Adrenal gland (tissue), 12 donors: ENCODE measurements around the gene ZC3H12A. TPM values are rescaled to one million over a fixed set of nuclear protein-coding genes. Genes with fewer than 3 reads are reported as not detected.
A peak's percentile ranks its signal among the peaks of the same experiment; 100 is the strongest.

ENCODE experiments used
- DNase-seq, 7 donors: peaks; one replicate each; pipeline ENCODE4 v3.0.0-alpha.2; 2019 to 2020
- H3K27ac ChIP-seq, 5 donors: fragments of 200-600 bp; sonication (generic) in 4 of 5; 1 replicate in 3 of 5; 2 replicates in 2 of 5; pipeline versions ENCODE4 v1.5.1 to v1.8.0; 2016 to 2020; ENCODE audit warnings: mild to moderate bottlenecking in 1 of 5
- H3K27me3 ChIP-seq: fragments of 200-600 bp; 2 replicates; pipeline ENCODE4 v1.8.0; 2021
- H3K36me3 ChIP-seq, 2 donors: fragments of 200-600 bp; replicated peaks in 1 of 2; 1 replicate in 1 of 2; 2 replicates in 1 of 2; pipeline versions ENCODE4 v1.5.1 to v1.8.0; 2018 to 2022
- H3K4me1 ChIP-seq, 2 donors: fragments of 200-600 bp; replicated peaks in 1 of 2; 1 replicate in 1 of 2; 2 replicates in 1 of 2; pipeline versions ENCODE4 v1.5.1 to v1.8.0; 2018 to 2021
- H3K4me3 ChIP-seq, 4 donors: fragments of 200-600 bp; sonication (generic) in 3 of 4; one replicate each; pipeline ENCODE4 v1.5.1; 2016 to 2018
- H3K9me3 ChIP-seq, 3 donors: fragments of 200-600 bp; sonication (generic) in 1 of 3; replicated peaks in 1 of 3; 1 replicate in 2 of 3; 2 replicates in 1 of 3; pipeline versions ENCODE4 v1.5.1 to v1.8.0; 2016 to 2021
- POLR2A ChIP-seq, 2 donors: fragments of 450-650 bp; IDR thresholded peaks; one replicate each; pipeline ENCODE4 v1.6.1; 2017; ENCODE audit warnings: antibody characterized with exemption in 2 of 2, mild to moderate bottlenecking in 2 of 2, moderate library complexity in 1 of 2
- WGBS, 4 donors: extraction: QIAGEN DNeasy Blood & Tissue Kit in 2 of 4; methylation state at CpG; one replicate each; pipeline versions ENCODE4 v1.1.5 to v1.1.7; 2013 to 2017; 5-methylcytosine and 5-hydroxymethylcytosine counted together
- intact Hi-C, 2 donors: fragments of 100-400 bp; cut with DNase I; formaldehyde crosslinking; loops; one replicate each; pipeline versions ENCODE4 v1.14.1 to v1.15.0; 2022 to 2023
- polyA plus RNA-seq, 3 donors: library from polyadenylated mRNA; stranded (reverse); fragments of 200-250 nt in 2 of 3; fragments of 350-450 nt in 1 of 3; fragmentation: Illumina TruSeq in 1 of 3; extraction: RNeasy Lipid Tissue Mini Kit (QIAGEN cat#74804) in 1 of 3; gene quantifications; one replicate each; pipeline ENCODE4 v1.2.3, GENCODE V29; 2013 to 2014
- total RNA-seq, 9 donors: library from RNA; depleted of rRNA in 4 of 9; stranded (reverse); fragments of >200 nt in 4 of 9; fragments of 120-200 nt in 1 of 9; fragmentation: NEBNext Ultra II Directional in 1 of 9; extraction: Animal tissue kit (Norgen Biotek cat#: 25700) in 1 of 9; gene quantifications; one replicate each; pipeline versions ENCODE4 v1.1.0 to v1.2.4, GENCODE V29; 2013 to 2023
- TF ChIP-seq, protein P1 (sequence below), 6 experiments: fragments of 450-650 bp in 4 of 6; fragments of 200-600 bp in 2 of 6; sonication (generic) in 1 of 6; IDR thresholded peaks; 1 replicate in 5 of 6; 2 replicates in 1 of 6; pipeline versions ENCODE4 v1.5.1 to v1.8.0; 2016 to 2021; ENCODE audit warnings: antibody characterized with exemption in 6 of 6, mild to moderate bottlenecking in 2 of 6, moderate library complexity in 1 of 6
- donor health status: healthy with polysubstance abuse.
- donor health status: Bipolar disorder and iron deficiency.
- donor health status: DM: yes; HTN: yes; CAD: no.
- donor health status: DM: no; HTN: no; CAD: no.
- donor health status: DM: no; HTN: no; CAD: no.
- donor health status: DM: yes; HTN: yes; CAD: no.

ZC3H12A gene
- total and polyA plus RNA-seq, 12 donors, result 3.2 to 53.0 (median 17.4) TPM

DNA sequence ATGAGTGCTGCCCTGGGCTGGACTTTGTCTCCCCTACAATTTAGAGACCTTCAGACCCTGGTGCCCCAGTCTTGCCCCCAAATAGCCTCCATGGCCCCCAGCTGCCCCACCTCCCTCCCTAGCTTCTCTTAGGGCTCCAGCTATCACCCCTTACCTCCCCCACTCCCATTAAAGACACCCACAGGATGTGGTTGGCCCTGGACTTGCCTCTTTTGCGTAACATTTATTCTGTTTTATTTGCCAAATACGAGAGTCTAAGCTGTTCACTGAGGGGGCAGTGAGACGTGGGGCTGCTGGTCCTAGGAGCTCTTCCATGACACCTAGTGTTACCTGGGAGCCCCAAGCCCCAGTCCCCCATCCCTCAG, 4.5 kb downstream of the ZC3H12A start:
- Histone ChIP-seq H3K4me3 (peak overlapping the region in 1 of 4 donors; percentile 91), H3K36me3 (peaks cover 0 to 54% of the 10 kb centered on the region in 2 donors), H3K9me3 (no peaks in the 10 kb centered on the region), H3K4me1 (peaks cover 62 to 89% of the 10 kb centered on the region in 2 donors), H3K27ac (peak overlapping the region; percentile 72 to 98 (median 90)), H3K27me3 (no peaks in the 10 kb centered on the region)
- intact Hi-C loops, result no loop called here
- 17 to 31% (median 22%) methylated on average over 3 of the region's 3 CpGs for WGBS, 4 donors
- TF ChIP-seq, protein P1, sequence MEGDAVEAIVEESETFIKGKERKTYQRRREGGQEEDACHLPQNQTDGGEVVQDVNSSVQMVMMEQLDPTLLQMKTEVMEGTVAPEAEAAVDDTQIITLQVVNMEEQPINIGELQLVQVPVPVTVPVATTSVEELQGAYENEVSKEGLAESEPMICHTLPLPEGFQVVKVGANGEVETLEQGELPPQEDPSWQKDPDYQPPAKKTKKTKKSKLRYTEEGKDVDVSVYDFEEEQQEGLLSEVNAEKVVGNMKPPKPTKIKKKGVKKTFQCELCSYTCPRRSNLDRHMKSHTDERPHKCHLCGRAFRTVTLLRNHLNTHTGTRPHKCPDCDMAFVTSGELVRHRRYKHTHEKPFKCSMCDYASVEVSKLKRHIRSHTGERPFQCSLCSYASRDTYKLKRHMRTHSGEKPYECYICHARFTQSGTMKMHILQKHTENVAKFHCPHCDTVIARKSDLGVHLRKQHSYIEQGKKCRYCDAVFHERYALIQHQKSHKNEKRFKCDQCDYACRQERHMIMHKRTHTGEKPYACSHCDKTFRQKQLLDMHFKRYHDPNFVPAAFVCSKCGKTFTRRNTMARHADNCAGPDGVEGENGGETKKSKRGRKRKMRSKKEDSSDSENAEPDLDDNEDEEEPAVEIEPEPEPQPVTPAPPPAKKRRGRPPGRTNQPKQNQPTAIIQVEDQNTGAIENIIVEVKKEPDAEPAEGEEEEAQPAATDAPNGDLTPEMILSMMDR (IDR thresholded peaks at IDR 0.05), result no peak
- no peak for TF ChIP-seq POLR2A (IDR thresholded peaks at IDR 0.05)
- DNase-seq, result peak in 1 of 7 donors; percentile 51

DNA sequence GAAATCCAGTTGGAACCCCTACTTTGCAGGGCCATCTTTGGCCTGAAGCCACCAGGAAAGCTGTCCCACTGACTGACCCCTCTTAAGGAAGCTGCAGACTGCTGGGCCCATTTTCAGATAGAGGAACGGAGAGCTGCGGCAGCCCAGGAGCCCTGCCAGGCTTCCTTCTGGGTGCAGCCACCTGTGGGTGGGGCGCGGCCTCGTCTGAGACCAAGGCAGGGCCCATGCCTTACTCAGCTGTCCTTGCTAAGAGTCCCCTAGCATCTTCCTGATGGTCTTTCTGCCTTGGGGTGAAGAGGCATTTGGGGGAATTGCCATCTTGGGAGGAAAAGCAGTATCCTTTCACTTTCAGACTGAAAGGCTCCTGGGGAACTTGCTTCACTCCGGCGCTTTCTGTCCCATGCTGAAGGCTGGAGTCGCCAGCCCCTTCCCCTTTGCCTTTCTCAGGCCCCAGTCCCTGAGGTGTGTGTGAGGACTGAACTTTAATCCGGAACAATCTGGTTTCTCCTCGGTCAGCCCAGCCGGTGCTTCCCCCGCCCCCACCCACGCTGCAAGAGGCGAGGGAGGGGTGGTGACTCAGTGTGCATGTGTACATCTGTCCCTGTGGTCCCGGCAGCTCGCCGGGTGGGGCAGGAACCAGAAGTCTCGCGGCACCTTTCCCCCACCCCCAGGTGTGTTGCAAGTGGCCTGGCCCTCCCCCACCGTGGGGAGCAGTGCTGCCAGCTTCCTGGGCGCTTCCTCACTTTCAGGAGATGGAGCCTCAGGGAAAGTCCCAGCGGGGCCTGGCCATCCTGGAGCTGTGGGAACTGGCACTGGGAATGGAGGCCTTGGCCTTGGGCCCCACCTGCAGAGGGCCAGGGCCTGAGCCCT, 5.1 kb downstream of the ZC3H12A start:
- TF ChIP-seq, protein P1 (IDR thresholded peaks at IDR 0.05), result no peak
- TF ChIP-seq POLR2A (IDR thresholded peaks at IDR 0.05), result peak in 1 of 2 donors; percentile 33
- Histone ChIP-seq H3K27ac (peak overlapping the region; percentile 72 to 98 (median 90)), H3K36me3 (peaks cover 0 to 56% of the 10 kb centered on the region in 2 donors), H3K9me3 (no peaks in the 10 kb centered on the region), H3K4me3 (peak overlapping the region in 2 of 4 donors; percentile 12 to 46), H3K27me3 (no peaks in the 10 kb centered on the region), H3K4me1 (peaks cover 68 to 93% of the 10 kb centered on the region in 2 donors)
- intact Hi-C loops, result no loop called here
- 11 to 26% (median 14%) methylated on average over 7 to 22 of the region's 22 CpGs for WGBS, 4 donors
- peak; percentile 88 to 95 (median 93) for DNase-seq

DNA sequence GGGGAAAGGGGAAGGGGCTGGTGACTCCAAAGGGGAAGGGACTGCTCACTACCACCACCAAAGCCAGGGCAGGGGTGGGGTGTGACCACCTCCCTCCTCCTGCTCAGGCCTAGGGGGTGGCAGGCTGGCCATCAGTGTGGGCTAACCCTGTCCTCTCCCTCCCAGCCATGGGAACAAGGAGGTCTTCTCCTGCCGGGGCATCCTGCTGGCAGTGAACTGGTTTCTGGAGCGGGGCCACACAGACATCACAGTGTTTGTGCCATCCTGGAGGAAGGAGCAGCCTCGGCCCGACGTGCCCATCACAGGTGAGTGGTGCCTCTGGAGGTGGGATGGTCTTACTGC, 5.7 kb downstream of the ZC3H12A start:
- intact Hi-C loops, result no loop called here
- Histone ChIP-seq H3K9me3 (no peaks in the 10 kb centered on the region), H3K27me3 (no peaks in the 10 kb centered on the region), H3K4me3 (peak overlapping the region in 1 of 4 donors; percentile 46), H3K4me1 (peaks cover 72 to 96% of the 10 kb centered on the region in 2 donors), H3K27ac (peak overlapping the region in 4 of 5 donors; percentile 72 to 98 (median 92)), H3K36me3 (peaks cover 0 to 56% of the 10 kb centered on the region in 2 donors)
- WGBS, 4 donors, result 45 to 62% (median 47%) methylated on average over 4 to 5 of the region's 5 CpGs; no CpG with 5 or more reads in 1 of the 4 donors
- TF ChIP-seq POLR2A (IDR thresholded peaks at IDR 0.05), result no peak
- TF ChIP-seq, protein P1 (IDR thresholded peaks at IDR 0.05), result no peak
- DNase-seq, result peak in 2 of 7 donors; percentile 52 to 54

DNA sequence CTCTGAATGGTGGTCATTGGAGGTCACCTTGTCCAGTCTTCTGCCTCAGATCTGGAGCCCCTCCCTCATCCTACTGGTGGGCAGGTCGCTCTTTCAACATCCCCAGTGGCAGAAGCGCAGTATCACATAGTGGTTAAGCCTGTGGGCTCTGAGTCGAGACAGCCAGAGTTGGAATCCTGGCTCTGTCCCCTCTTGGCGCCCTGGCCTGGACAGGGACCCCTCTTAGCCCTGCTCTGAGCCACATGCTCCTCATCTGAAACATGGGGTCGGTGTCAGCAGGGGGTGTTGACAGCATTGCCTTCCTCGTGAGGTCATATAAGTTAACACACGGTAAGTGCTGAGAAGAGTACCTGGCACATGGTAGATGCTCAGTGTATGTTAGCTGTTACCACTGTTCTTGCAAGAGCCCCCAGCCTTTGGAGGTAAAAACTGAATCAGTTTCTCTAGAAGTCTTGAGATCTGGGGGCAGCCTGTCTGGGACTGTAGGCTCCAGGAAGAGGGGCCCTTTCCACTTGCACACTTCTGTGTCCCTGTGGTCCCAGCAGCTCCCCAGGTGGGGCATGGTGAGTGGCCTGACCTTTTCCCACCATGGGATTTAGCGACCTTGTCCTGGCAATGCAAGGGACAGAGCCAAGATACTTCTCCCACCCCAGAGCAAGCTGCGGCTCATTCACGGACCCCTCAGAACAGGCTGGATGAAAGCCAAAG, 6.4 kb downstream of the ZC3H12A start:
- no peak overlapping the region for H3K4me3 ChIP-seq
- no peaks in the 10 kb centered on the region for H3K9me3 ChIP-seq
- no peak for TF ChIP-seq POLR2A (IDR thresholded peaks at IDR 0.05)
- TF ChIP-seq, protein P1 (IDR thresholded peaks at IDR 0.05), result no peak
- H3K27ac ChIP-seq, result peak overlapping the region in 3 of 5 donors; percentile 90 to 98 (median 95)
- intact Hi-C loops, result no loop called here
- peak in 2 of 7 donors; percentile 20 to 51 for DNase-seq
- H3K4me1 ChIP-seq, result peaks cover 72 to 96% of the 10 kb centered on the region in 2 donors
- WGBS, 4 donors, result 70 to 78% (median 74%) methylated on average over 8 to 10 of the region's 10 CpGs
- no peaks in the 10 kb centered on the region for H3K27me3 ChIP-seq
- peaks cover 0 to 53% of the 10 kb centered on the region in 2 donors for H3K36me3 ChIP-seq
